ENCODE data around the gene HLF. TPM values are rescaled to one million over a fixed set of nuclear protein-coding genes. Genes with fewer than 3 reads are reported as not detected.

Gene HLF
- total and polyA plus RNA-seq, 10 of the 15 experiments (the other 5 are each of a cell fraction or from before 2014, with no cell fraction given): 0.01 to 0.33 (median 0.20) TPM; not detected in 3

- DNase-seq (ENCODE audit: low read depth, low spot score) (no peak), ATAC-seq (no peak), FAIRE-seq (no peak)
- in situ Hi-C loops (cut with MboI): no loop called here
- Histone ChIP-seq H4K20me1 (ENCODE audit: control insufficient read depth, insufficient read depth) (no peaks in the 10 kb centered on the region), H3K36me3 (ENCODE audit: control insufficient read depth in 2 of 2, insufficient read depth in 2 of 2, low read length in 1 of 2) (no peaks in the 10 kb centered on the region), H3K4me2 (ENCODE audit: control insufficient read depth, insufficient read depth) (no peak overlapping the region), H3K4me1 (ENCODE audit: control insufficient read depth, insufficient read depth, low read length) (no peaks in the 10 kb centered on the region), H3K4me3 (no peak overlapping the region), H3K79me2 (ENCODE audit: control insufficient read depth, insufficient read depth, low read length) (no peaks in the 10 kb centered on the region), H3K9ac (ENCODE audit: control insufficient read depth, insufficient read depth, low read length) (no peak overlapping the region), H3K27me3 (replicated peaks in 1 of 2; ENCODE audit: control insufficient read depth in 2 of 2, insufficient read depth in 2 of 2, low read length in 1 of 2) (peaks cover 0 to 2% of the 10 kb centered on the region in 2 experiments; a peak in 1 of 4 replicates), H3K27ac (ENCODE audit: control insufficient read depth, insufficient read depth) (no peak overlapping the region), H2AFZ (ENCODE audit: control insufficient read depth, low read depth, low read length) (no peak overlapping the region), H3K9me3 (replicated peaks; ENCODE audit: control insufficient read depth, insufficient read depth, low read length) (no peaks in the 10 kb centered on the region)
- TF ChIP-seq JUNB (IDR thresholded peaks at IDR 0.05) (no peak), ESRRA (IDR thresholded peaks at IDR 0.05; ENCODE audit: low read length) (no peak), PRDM15 (CRISPR knock-in tag; IDR thresholded peaks at IDR 0.05) (no peak), KLF5 (IDR thresholded peaks at IDR 0.05; ENCODE audit: partially characterized antibody) (no peak), RELA (IDR thresholded peaks at IDR 0.05; ENCODE audit: borderline replicate concordance, partially characterized antibody) (no peak), EGR1 (IDR thresholded peaks at IDR 0.05; ENCODE audit: borderline replicate concordance in 1 of 2, low read depth in 2 of 2, low read length in 2 of 2) (no peak), IRF5 (IDR thresholded peaks at IDR 0.05; ENCODE audit: borderline replicate concordance) (no peak), RAD51 (IDR thresholded peaks at IDR 0.05) (no peak), ASH2L (IDR thresholded peaks at IDR 0.05; ENCODE audit: borderline replicate concordance, low read depth) (no peak), ZBTB11 (CRISPR knock-in tag; IDR thresholded peaks at IDR 0.05) (no peak), MYB (IDR thresholded peaks at IDR 0.05; ENCODE audit: borderline replicate concordance, low read depth, low read length) (no peak)
- no TSS peak for BruUV-seq (replicated peaks)
- ChIA-PET CTCF (no interaction called here), SMC1A (ENCODE audit: uncharacterized antibody, unreplicated experiment) (no interaction called here), POLR2A (no interaction called here), RAD21 (ENCODE audit: unreplicated experiment) (no interaction called here)
- intact Hi-C loops (cut with micrococcal nuclease; ENCODE audit: unreplicated experiment): no loop called here
- WGBS (ENCODE audit: insufficient coverage, insufficient replicate concordance, low lambda C conversion rate, missing lambda C conversion rate): 55% methylated on average over 7 of the region's 7 CpGs
These were observed 54.1 kb downstream of the HLF start for GRCh38 chr17:55318715-55319487.

Measured in GM12878 (cell line).